PFSK-1 (cell line): ENCODE results near the gene UNCX. TPM values are rescaled to one million over a fixed set of nuclear protein-coding genes. Genes with fewer than 3 reads are reported as not detected.

Source experiments
- FOXP2 ChIP-seq: optimal IDR thresholded peaks from 2 replicates; pipeline ENCODE3; 2011; ENCODE audit warnings: borderline replicate concordance, control low read depth, inconsistent platforms; ENCODE audit not compliant: insufficient read depth; ENCODE audit errors: extremely low read length, extremely low read depth
- POLR2AphosphoS5 ChIP-seq: IDR thresholded peaks from 2 replicates; pipeline ENCODE4 v1.6.1; 2012; ENCODE audit warnings: low read depth, mild to moderate bottlenecking, control low read depth, low read length, moderate library complexity
- SIN3A ChIP-seq: IDR thresholded peaks from 2 replicates; pipeline ENCODE4 v1.6.1; 2012; ENCODE audit warnings: mild to moderate bottlenecking, low read length, moderate library complexity, borderline replicate concordance; ENCODE audit not compliant: insufficient read depth
- TAF1 ChIP-seq: IDR thresholded peaks from 2 replicates; pipeline ENCODE4 v1.6.1; 2012; ENCODE audit warnings: low read length, control low read depth, borderline replicate concordance; ENCODE audit not compliant: insufficient read depth
- polyA plus RNA-seq: library from polyadenylated mRNA; unstranded; fragments of >200 nt; gene quantifications from one replicate; pipeline ENCODE4 v1.2.1, GENCODE V29; 2012; ENCODE audit warnings: low read depth, missing spikeins; ENCODE audit not compliant: insufficient read length
- TF ChIP-seq, protein P1 (sequence below), 2 experiments: IDR thresholded peaks; 2 replicates each; pipeline versions ENCODE4 v1.6.1 to v1.8.0; 2011 to 2012; ENCODE audit warnings: low read depth in 2 of 2, low read length in 2 of 2, control low read depth in 1 of 2, inconsistent platforms in 1 of 2, mild to moderate bottlenecking in 1 of 2, moderate library complexity in 1 of 2; ENCODE audit not compliant: insufficient read depth in 1 of 2

Gene UNCX
- polyA plus RNA-seq: not detected

DNA sequence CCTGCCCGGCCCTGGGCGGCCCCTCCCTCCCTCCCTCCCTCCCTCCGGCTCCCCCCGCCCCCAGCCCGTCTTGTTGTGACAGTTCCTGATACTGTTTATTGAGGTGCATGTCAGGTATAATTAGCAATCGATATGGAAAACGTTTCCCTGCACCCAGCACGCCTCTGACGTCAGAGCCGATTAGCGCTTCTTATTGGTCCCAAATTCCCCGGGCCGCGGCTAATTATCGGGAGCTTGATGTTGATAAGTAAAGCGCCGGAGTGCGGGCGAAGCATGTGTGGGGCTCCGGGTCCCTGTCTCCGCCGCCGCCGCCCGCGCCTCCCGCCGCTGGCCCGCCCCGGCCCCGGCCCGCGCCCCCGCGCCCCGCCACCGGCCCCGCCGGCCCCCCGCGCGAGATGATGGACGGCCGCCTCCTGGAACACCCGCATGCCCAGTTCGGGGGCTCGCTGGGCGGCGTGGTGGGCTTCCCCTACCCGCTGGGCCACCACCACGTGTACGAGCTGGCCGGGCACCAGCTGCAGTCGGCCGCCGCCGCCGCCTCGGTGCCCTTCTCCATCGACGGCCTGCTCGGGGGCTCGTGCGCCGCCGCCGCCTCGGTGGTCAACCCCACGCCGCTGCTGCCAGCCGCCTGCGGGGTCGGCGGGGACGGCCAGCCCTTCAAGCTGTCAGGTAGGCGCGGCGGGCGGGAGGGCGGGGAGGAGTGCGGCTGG is at the start of gene UNCX:
UNCX (plus strand) TSS at position 250 of the 710 bp plus-strand sequence; CDS start at position 396, 146 bp downstream.
- TF ChIP-seq POLR2AphosphoS5 (no peak), SIN3A (no peak), TAF1 (no peak), FOXP2 (no peak)
- TF ChIP-seq, protein P1, sequence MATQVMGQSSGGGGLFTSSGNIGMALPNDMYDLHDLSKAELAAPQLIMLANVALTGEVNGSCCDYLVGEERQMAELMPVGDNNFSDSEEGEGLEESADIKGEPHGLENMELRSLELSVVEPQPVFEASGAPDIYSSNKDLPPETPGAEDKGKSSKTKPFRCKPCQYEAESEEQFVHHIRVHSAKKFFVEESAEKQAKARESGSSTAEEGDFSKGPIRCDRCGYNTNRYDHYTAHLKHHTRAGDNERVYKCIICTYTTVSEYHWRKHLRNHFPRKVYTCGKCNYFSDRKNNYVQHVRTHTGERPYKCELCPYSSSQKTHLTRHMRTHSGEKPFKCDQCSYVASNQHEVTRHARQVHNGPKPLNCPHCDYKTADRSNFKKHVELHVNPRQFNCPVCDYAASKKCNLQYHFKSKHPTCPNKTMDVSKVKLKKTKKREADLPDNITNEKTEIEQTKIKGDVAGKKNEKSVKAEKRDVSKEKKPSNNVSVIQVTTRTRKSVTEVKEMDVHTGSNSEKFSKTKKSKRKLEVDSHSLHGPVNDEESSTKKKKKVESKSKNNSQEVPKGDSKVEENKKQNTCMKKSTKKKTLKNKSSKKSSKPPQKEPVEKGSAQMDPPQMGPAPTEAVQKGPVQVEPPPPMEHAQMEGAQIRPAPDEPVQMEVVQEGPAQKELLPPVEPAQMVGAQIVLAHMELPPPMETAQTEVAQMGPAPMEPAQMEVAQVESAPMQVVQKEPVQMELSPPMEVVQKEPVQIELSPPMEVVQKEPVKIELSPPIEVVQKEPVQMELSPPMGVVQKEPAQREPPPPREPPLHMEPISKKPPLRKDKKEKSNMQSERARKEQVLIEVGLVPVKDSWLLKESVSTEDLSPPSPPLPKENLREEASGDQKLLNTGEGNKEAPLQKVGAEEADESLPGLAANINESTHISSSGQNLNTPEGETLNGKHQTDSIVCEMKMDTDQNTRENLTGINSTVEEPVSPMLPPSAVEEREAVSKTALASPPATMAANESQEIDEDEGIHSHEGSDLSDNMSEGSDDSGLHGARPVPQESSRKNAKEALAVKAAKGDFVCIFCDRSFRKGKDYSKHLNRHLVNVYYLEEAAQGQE (IDR thresholded peaks at IDR 0.05; ENCODE audit: insufficient read depth in 1 of 2, low read depth in 2 of 2, low read length in 2 of 2): no peak

DNA sequence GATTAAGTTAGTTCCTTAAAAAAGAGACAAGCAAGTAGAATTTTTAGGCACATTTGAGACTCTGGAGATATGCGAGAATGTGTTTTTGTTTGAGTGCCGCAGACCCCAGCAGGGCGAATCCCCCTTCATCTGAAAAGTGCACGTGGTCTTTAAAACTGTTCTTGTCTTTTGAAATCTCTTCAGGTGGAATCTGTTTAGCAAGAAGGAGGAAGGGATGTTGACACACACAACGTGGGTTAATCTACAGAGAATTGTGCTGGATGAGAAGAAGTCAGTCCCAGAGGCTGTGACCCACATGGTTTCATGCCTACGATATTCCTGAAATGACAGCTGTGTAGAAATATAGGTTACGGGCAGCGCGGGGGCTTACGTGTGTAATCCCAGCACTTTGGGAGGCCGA is 45.5 kb upstream of the UNCX start:
- TF ChIP-seq SIN3A (no peak), POLR2AphosphoS5 (no peak), FOXP2 (no peak), TAF1 (no peak)
- TF ChIP-seq, protein P1 (IDR thresholded peaks at IDR 0.05; ENCODE audit: insufficient read depth in 1 of 2, low read depth in 2 of 2, low read length in 2 of 2): no peak

DNA sequence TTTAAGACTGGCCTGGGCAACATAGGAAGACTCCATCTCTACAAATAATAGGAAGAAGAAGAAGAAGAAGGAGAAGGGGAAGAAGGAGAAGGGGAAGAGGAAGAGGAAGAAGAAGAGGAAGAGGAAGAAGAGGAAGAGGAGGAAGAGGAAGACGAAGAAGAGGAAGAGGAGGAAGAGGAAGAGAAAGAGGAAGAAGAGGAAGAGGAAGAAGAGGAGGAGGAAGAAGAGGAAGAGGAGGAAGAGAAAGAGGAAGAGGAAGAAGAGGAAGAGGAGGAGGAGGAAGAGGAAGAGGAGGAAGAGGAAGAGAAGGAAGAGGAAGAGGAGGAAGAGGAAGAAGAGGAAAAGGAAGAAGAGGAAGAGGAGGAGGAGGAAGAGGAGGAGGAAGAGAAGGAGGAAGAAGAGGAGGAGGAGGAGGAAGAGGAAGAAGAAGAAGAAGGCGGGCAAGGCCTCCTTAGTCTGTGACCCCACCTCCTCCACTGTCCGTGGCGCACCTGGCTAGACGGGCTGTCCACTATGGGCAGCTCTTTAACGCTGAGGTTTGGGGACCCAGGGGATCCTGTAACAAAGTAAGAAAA is 43.9 kb upstream of the UNCX start:
- TF ChIP-seq POLR2AphosphoS5: no peak
- no peak for TF ChIP-seq TAF1
- no peak for TF ChIP-seq SIN3A
- TF ChIP-seq, protein P1 (IDR thresholded peaks at IDR 0.05; ENCODE audit: insufficient read depth in 1 of 2, low read depth in 2 of 2, low read length in 2 of 2): no peak
- no peak for TF ChIP-seq FOXP2

DNA sequence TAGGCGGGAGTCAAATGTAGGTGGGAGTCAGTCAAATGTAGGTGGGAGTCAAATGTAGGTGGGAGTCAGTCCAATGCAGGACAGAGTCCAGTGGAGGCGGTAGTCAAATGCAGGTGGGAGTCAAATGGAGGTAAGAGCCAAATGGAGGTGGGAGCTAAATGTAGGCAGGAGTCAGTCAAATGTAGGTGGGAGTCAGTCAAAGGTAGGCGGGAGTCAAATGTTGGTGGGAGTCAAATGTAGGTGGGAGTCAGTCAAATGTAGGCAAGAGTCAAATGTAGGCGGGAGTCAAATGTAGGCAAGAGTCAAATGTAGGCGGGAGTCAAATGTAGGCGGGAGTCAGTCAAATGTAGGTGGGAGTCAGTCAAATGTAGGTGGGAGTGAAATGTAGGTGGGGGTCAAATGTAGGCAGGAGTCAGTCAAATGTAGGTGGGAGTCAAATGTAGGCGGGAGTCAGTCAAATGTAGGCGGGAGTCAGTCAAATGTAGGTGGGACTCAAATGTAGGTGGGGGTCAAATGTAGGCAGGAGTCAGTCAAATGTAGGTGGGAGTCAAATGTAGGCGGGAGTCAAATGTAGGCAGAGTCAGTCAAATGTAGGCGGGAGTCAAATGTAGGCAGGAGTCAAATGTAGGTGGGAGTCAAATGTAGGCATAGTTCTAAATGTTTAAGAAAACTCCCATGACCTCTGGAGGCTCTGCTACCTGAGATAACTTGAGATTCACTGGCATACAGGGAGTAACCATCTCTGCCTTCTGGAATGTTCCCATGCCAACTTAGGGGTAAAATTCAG is 42.5 kb upstream of the UNCX start:
- TF ChIP-seq TAF1 (no peak), FOXP2 (no peak), POLR2AphosphoS5 (no peak), SIN3A (no peak)
- TF ChIP-seq, protein P1 (IDR thresholded peaks at IDR 0.05; ENCODE audit: insufficient read depth in 1 of 2, low read depth in 2 of 2, low read length in 2 of 2): no peak
